Loucy (cell line): ENCODE measurements around the gene NBL1.

Experiments
- H2AFZ ChIP-seq: fragments of 200-600 bp; sonication (generic); 2 replicates; pipeline ENCODE4 v1.6.0; 2016; ENCODE audit warnings: antibody characterized with exemption, mild to moderate bottlenecking, low read length, moderate library complexity
- H3F3A ChIP-seq: fragments of 200-600 bp; 2 replicates; pipeline ENCODE4 v1.6.0; 2016; ENCODE audit warnings: antibody characterized with exemption, low read depth, mild to moderate bottlenecking
- H3K27me3 ChIP-seq: fragments of 200-600 bp; sonication (generic); 2 replicates; pipeline ENCODE4 v1.6.1; 2014; ENCODE audit warnings: low read length, mild to moderate bottlenecking; ENCODE audit not compliant: insufficient read depth, poor library complexity, severe bottlenecking
- H3K36me3 ChIP-seq: fragments of 200-600 bp; sonication (generic); 2 replicates; pipeline ENCODE4 v1.6.1; 2016; ENCODE audit warnings: low read length; ENCODE audit not compliant: insufficient read depth
- H3K4me1 ChIP-seq: fragments of 200-600 bp; sonication (generic); 2 replicates; pipeline ENCODE4 v1.5.1; 2014; ENCODE audit warnings: low read length, mild to moderate bottlenecking; ENCODE audit not compliant: insufficient read depth, poor library complexity, severe bottlenecking
- H3K4me2 ChIP-seq: fragments of 200-600 bp; sonication (generic); 2 replicates; pipeline ENCODE4 v1.6.0; 2014; ENCODE audit warnings: antibody characterized with exemption, low read length, low read depth, mild to moderate bottlenecking; ENCODE audit not compliant: poor library complexity, severe bottlenecking
- H3K4me3 ChIP-seq: fragments of 200-600 bp; sonication (generic); 2 replicates; pipeline ENCODE4 v1.5.1; 2014; ENCODE audit warnings: low read length, mild to moderate bottlenecking, mixed read lengths; ENCODE audit not compliant: poor library complexity, severe bottlenecking
- H3K79me2 ChIP-seq: fragments of 200-600 bp; sonication (generic); 2 replicates; pipeline ENCODE4 v1.6.1; 2014; ENCODE audit warnings: low read length; ENCODE audit not compliant: insufficient read depth
- H3K9ac ChIP-seq: fragments of 200-600 bp; sonication (generic); 2 replicates; pipeline ENCODE4 v1.6.0; 2014; ENCODE audit warnings: mild to moderate bottlenecking, low read depth, low read length, moderate library complexity; ENCODE audit not compliant: poor library complexity, severe bottlenecking
- H3K9me2 ChIP-seq: fragments of 200-600 bp; sonication (generic); replicated peaks from 2 replicates; pipeline ENCODE4 v1.6.1; 2016; ENCODE audit warnings: low read depth, low read length, mixed read lengths
- H3K9me3 ChIP-seq: fragments of 200-600 bp; sonication (generic); 2 replicates; pipeline ENCODE4 v1.6.1; 2014; ENCODE audit warnings: mild to moderate bottlenecking, antibody characterized with exemption, low read length, low read depth; ENCODE audit not compliant: insufficient read depth
- H4K20me1 ChIP-seq: fragments of 200-600 bp; sonication (generic); 2 replicates; pipeline ENCODE4 v1.6.0; 2014; ENCODE audit warnings: antibody characterized with exemption, low read length, mild to moderate bottlenecking; ENCODE audit not compliant: insufficient read depth, poor library complexity, severe bottlenecking
- EZH2phosphoT487 ChIP-seq: fragments of 200-600 bp; IDR thresholded peaks from 2 replicates; pipeline ENCODE4 v1.6.1; 2018; ENCODE audit warnings: antibody characterized with exemption, mild to moderate bottlenecking, moderate library complexity, borderline replicate concordance
- TF ChIP-seq, protein P1 (sequence below): fragments of 200-600 bp; sonication (generic); conservative IDR thresholded peaks from 2 replicates; pipeline ENCODE4 v1.5.1; 2014; ENCODE audit warnings: mild to moderate bottlenecking, antibody characterized with exemption, low read length

The NBL1 gene

DNA sequence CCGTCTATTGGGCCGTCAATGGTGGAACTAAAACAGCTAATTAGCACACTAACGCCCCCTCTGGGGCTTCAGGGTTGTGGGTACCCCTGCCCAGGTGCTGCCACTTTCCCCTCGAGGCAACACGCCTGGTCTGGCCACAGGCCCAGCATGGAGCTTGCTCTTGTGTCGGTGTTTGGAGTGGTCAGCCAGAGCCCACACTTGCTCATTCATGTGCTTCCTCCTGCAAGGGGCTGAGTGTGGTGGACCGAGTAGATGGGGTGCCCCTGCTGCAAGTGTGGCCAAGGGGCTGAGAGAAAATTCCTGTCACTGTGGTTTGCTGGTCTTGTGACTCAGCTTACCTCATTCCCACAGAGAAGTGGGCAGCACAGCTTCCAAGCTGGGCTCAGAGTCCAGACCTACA is 46.2 kb downstream of the NBL1 start:
- Histone ChIP-seq H3K36me3 (no peaks in the 10 kb centered on the region), H3K27me3 (no peaks in the 10 kb centered on the region), H3K4me1 (no peaks in the 10 kb centered on the region), H3K4me2 (no peak overlapping the region), H3K9me3 (peaks cover 12% of the 10 kb centered on the region; the same call in 1 of the 2 replicates), H4K20me1 (no peaks in the 10 kb centered on the region), H3K9me2 (no peaks in the 10 kb centered on the region), H3K9ac (no peak overlapping the region), H3K79me2 (no peaks in the 10 kb centered on the region), H3K4me3 (no peak overlapping the region), H3F3A (no peaks in the 10 kb centered on the region), H2AFZ (no peak overlapping the region)
- TF ChIP-seq, protein P1, sequence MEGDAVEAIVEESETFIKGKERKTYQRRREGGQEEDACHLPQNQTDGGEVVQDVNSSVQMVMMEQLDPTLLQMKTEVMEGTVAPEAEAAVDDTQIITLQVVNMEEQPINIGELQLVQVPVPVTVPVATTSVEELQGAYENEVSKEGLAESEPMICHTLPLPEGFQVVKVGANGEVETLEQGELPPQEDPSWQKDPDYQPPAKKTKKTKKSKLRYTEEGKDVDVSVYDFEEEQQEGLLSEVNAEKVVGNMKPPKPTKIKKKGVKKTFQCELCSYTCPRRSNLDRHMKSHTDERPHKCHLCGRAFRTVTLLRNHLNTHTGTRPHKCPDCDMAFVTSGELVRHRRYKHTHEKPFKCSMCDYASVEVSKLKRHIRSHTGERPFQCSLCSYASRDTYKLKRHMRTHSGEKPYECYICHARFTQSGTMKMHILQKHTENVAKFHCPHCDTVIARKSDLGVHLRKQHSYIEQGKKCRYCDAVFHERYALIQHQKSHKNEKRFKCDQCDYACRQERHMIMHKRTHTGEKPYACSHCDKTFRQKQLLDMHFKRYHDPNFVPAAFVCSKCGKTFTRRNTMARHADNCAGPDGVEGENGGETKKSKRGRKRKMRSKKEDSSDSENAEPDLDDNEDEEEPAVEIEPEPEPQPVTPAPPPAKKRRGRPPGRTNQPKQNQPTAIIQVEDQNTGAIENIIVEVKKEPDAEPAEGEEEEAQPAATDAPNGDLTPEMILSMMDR = no peak
- no peak for TF ChIP-seq EZH2phosphoT487

DNA sequence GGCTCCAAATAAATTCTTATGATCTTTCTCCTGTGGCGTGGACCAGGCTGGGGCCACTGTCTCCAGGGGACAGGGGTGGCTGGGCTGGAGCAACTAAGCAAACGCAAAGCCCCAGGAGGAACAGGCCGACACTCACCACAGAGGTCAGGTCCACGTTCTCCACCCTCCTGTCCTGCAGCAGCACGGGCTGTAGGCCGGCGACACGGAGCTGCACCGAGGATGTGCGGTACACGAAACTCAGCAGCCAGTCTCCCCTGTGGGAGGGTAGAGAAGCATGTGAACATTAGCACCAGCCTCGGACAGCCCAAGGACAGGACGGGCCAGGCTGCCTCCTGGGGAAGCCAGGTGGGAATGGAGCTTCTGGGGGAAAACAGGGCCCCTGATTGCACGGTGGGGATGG is 50.2 kb downstream of the NBL1 start:
- Histone ChIP-seq H3K9me3 (peaks cover 12% of the 10 kb centered on the region; the same call in 1 of the 2 replicates), H3K9ac (no peak overlapping the region), H3K4me1 (no peaks in the 10 kb centered on the region), H3K9me2 (no peaks in the 10 kb centered on the region), H2AFZ (no peak overlapping the region), H3F3A (no peaks in the 10 kb centered on the region), H3K27me3 (no peaks in the 10 kb centered on the region), H4K20me1 (no peaks in the 10 kb centered on the region), H3K4me3 (no peak overlapping the region), H3K79me2 (no peaks in the 10 kb centered on the region), H3K36me3 (no peaks in the 10 kb centered on the region), H3K4me2 (no peak overlapping the region)
- TF ChIP-seq, protein P1 = no peak
- no peak for TF ChIP-seq EZH2phosphoT487

DNA sequence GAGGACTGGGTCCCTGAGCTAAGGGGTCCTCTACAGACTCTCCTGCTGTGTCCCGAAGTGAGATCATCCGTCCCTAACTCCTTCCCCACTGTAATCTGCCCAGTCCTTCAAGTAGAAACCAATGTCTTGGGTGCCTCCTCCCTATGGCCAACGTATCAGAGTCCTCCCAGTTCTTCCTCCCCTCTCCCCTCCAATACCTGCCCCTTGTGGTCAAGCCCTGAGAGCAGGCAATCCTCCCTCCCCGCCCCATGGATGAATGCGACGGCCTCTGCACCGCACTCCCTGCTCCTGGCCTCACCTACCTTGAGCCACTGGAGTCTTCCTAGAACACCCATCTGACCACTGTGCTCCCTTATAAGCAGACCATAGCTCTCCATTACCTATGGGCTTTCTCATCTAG is 51.7 kb downstream of the NBL1 start:
- H3K4me1 ChIP-seq = no peaks in the 10 kb centered on the region
- H3K4me3 ChIP-seq = no peak overlapping the region
- H3K79me2 ChIP-seq = no peaks in the 10 kb centered on the region
- no peak overlapping the region for H3K9ac ChIP-seq
- H3K36me3 ChIP-seq = no peaks in the 10 kb centered on the region
- H3K9me3 ChIP-seq = no peaks in the 10 kb centered on the region
- H3K4me2 ChIP-seq = no peak overlapping the region
- H3K27me3 ChIP-seq = no peaks in the 10 kb centered on the region
- no peaks in the 10 kb centered on the region for H3K9me2 ChIP-seq
- no peaks in the 10 kb centered on the region for H4K20me1 ChIP-seq
- no peak overlapping the region for H2AFZ ChIP-seq
- H3F3A ChIP-seq = no peaks in the 10 kb centered on the region
- TF ChIP-seq, protein P1 = no peak
- TF ChIP-seq EZH2phosphoT487 = no peak
